H9 (cell line): Measurements from ENCODE around the gene ADORA3. TPM values are rescaled to one million over a fixed set of nuclear protein-coding genes. Genes with fewer than 3 reads are reported as not detected.

Source experiments
- DNase-seq: peaks from one replicate; pipeline ENCODE4 v3.0.0-alpha.2; 2017
- H2AFZ ChIP-seq: one replicate; pipeline ENCODE4 v1.6.1; 2013; ENCODE audit warnings: mild to moderate bottlenecking, low read length, control low read depth, moderate library complexity
- H2AK5ac ChIP-seq: 2 replicates; pipeline ENCODE4 v1.6.1; 2013; ENCODE audit warnings: low read length, control low read depth, mixed read lengths; ENCODE audit not compliant: insufficient read length
- H2BK120ac ChIP-seq: one replicate; pipeline ENCODE4 v1.6.1; 2013; ENCODE audit warnings: low read depth, mild to moderate bottlenecking, low read length, control low read depth, inconsistent platforms; ENCODE audit not compliant: poor library complexity, severe bottlenecking
- H2BK12ac ChIP-seq: 2 replicates; pipeline ENCODE4 v1.6.1; 2013; ENCODE audit warnings: low read length, control low read depth, mixed read lengths, low read depth; ENCODE audit not compliant: insufficient read length
- H2BK15ac ChIP-seq: 2 replicates; pipeline ENCODE4 v1.6.1; 2013; ENCODE audit warnings: low read depth, low read length, control low read depth
- H2BK20ac ChIP-seq: one replicate; pipeline ENCODE4 v1.6.1; 2013; ENCODE audit warnings: low read depth, mild to moderate bottlenecking, low read length, control low read depth, inconsistent platforms; ENCODE audit not compliant: poor library complexity, severe bottlenecking
- H2BK5ac ChIP-seq: 2 replicates; pipeline ENCODE4 v1.6.1; 2013; ENCODE audit warnings: low read length, control low read depth, mixed read lengths; ENCODE audit not compliant: insufficient read length
- H3K14ac ChIP-seq: 2 replicates; pipeline ENCODE4 v1.6.1; 2013; ENCODE audit warnings: low read length, control low read depth; ENCODE audit not compliant: insufficient read depth
- H3K18ac ChIP-seq: 2 replicates; pipeline ENCODE4 v1.6.1; 2013; ENCODE audit warnings: low read depth, mild to moderate bottlenecking, mixed read lengths, low read length, control low read depth; ENCODE audit not compliant: insufficient read length
- H3K23ac ChIP-seq: 2 replicates; pipeline ENCODE4 v1.6.1; 2013; ENCODE audit warnings: low read length, control low read depth, mixed read lengths, low read depth; ENCODE audit not compliant: insufficient read length
- H3K23me2 ChIP-seq: 2 replicates; pipeline ENCODE4 v1.6.1; 2013; ENCODE audit warnings: low read depth, mild to moderate bottlenecking, mixed read lengths, low read length, control low read depth; ENCODE audit not compliant: insufficient read length, poor library complexity, severe bottlenecking
- H3K27ac ChIP-seq: 2 replicates; pipeline ENCODE4 v1.5.1; 2013; ENCODE audit warnings: low read length, control low read depth, mixed read lengths, low read depth; ENCODE audit not compliant: insufficient read length
- H3K27me3 ChIP-seq: 2 replicates; pipeline ENCODE4 v1.6.1; 2013; ENCODE audit warnings: low read length, control low read depth, inconsistent platforms; ENCODE audit not compliant: insufficient read depth
- H3K4ac ChIP-seq: 2 replicates; pipeline ENCODE4 v1.6.1; 2013; ENCODE audit warnings: low read depth, mild to moderate bottlenecking, control low read depth, inconsistent platforms, low read length, moderate library complexity
- H3K4me1 ChIP-seq: 2 replicates; pipeline ENCODE4 v1.6.1; 2013; ENCODE audit warnings: low read length, control low read depth, inconsistent platforms; ENCODE audit not compliant: insufficient read depth
- H3K4me2 ChIP-seq: 2 replicates; pipeline ENCODE4 v1.6.1; 2013; ENCODE audit warnings: low read length, control low read depth, mixed read lengths; ENCODE audit not compliant: insufficient read length, insufficient read depth
- H3K56ac ChIP-seq: 2 replicates; pipeline ENCODE4 v1.6.1; 2013; ENCODE audit warnings: low read depth, mild to moderate bottlenecking, mixed read lengths, low read length, control low read depth; ENCODE audit not compliant: insufficient read length
- H3K79me1 ChIP-seq: 2 replicates; pipeline ENCODE4 v1.6.1; 2013; ENCODE audit warnings: low read depth, mild to moderate bottlenecking, moderate library complexity, low read length, control low read depth, inconsistent platforms; ENCODE audit not compliant: insufficient read depth, poor library complexity, severe bottlenecking
- H3K79me2 ChIP-seq: 2 replicates; pipeline ENCODE4 v1.6.1; 2013; ENCODE audit warnings: low read length, control low read depth, inconsistent platforms; ENCODE audit not compliant: insufficient read depth
- H3K9ac ChIP-seq: 2 replicates; pipeline ENCODE4 v1.6.1; 2013; ENCODE audit warnings: low read length, control low read depth, mixed read lengths; ENCODE audit not compliant: insufficient read length; ENCODE audit errors: extremely low read depth
- H3K9me3 ChIP-seq: one replicate; pipeline ENCODE4 v1.6.1; 2013; ENCODE audit warnings: low read depth, low read length, inconsistent platforms; ENCODE audit not compliant: control insufficient read depth
- H3T11ph ChIP-seq: one replicate; pipeline ENCODE4 v1.6.1; 2013; ENCODE audit warnings: mild to moderate bottlenecking, low read length, control low read depth, inconsistent platforms
- H4K20me1 ChIP-seq: one replicate; pipeline ENCODE4 v1.6.1; 2013; ENCODE audit not compliant: control insufficient read depth, insufficient read length, insufficient read depth
- H4K5ac ChIP-seq: 2 replicates; pipeline ENCODE4 v1.6.1; 2013; ENCODE audit warnings: low read depth, mild to moderate bottlenecking, mixed read lengths, low read length, control low read depth; ENCODE audit not compliant: insufficient read length
- H4K8ac ChIP-seq: replicated peaks from 2 replicates; pipeline ENCODE4 v1.6.1; 2013; ENCODE audit warnings: low read length, control low read depth, mixed read lengths, low read depth; ENCODE audit not compliant: insufficient read length
- H4K91ac ChIP-seq: 2 replicates; pipeline ENCODE4 v1.6.1; 2013; ENCODE audit warnings: low read depth, mild to moderate bottlenecking, moderate library complexity, mixed read lengths, low read length, control low read depth; ENCODE audit not compliant: insufficient read length
- H3K27ac Mint-ChIP-seq, 3 experiments: 2 replicates in 2 of 3; 3 replicates in 1 of 3; pipeline ENCODE4 v1.8.0; 2020 to 2021; ENCODE audit warnings: mixed read lengths in 3 of 3, mild to moderate bottlenecking in 1 of 3, moderate library complexity in 1 of 3
- H3K27me3 Mint-ChIP-seq: 2 replicates; pipeline ENCODE4 v1.8.0; 2021; ENCODE audit warnings: low read depth, mild to moderate bottlenecking, moderate library complexity, mixed read lengths
- H3K36me3 Mint-ChIP-seq, 3 experiments: 2 replicates in 2 of 3; 3 replicates in 1 of 3; pipeline ENCODE4 v1.8.0; 2020 to 2021; ENCODE audit warnings: low read depth in 3 of 3, mixed read lengths in 3 of 3; ENCODE audit not compliant: insufficient read depth in 1 of 3
- H3K4me1 Mint-ChIP-seq, 2 experiments: 2 replicates each; pipeline ENCODE4 v1.8.0; 2020; ENCODE audit warnings: mixed read lengths in 2 of 2
- H3K4me3 Mint-ChIP-seq, 2 experiments: 2 replicates in 1 of 2; 3 replicates in 1 of 2; pipeline ENCODE4 v1.8.0; 2020 to 2021; ENCODE audit warnings: mild to moderate bottlenecking in 2 of 2, mixed read lengths in 2 of 2, moderate library complexity in 1 of 2
- H3K9me3 Mint-ChIP-seq, 2 experiments: 2 replicates in 1 of 2; 3 replicates in 1 of 2; pipeline ENCODE4 v1.8.0; 2020; ENCODE audit warnings: mild to moderate bottlenecking in 2 of 2, mixed read lengths in 2 of 2, moderate library complexity in 1 of 2
- CTCF ChIP-seq: fragments of 200-600 bp; sonication (generic); conservative IDR thresholded peaks from 3 replicates; pipeline ENCODE4 v1.8.0; 2021; ENCODE audit warnings: antibody characterized with exemption, mild to moderate bottlenecking
- total RNA-seq: library from RNA; stranded (reverse); gene quantifications from 2 replicates; pipeline ENCODE4 v1.2.1, GENCODE V29; 2021

The ADORA3 gene
- total RNA-seq, 1 experiment from 2014 or later = not detected

- Histone ChIP-seq H2BK120ac (no peak overlapping the region), H2BK20ac (no peak overlapping the region), H3K9me3 (no peaks in the 10 kb centered on the region), H4K91ac (no peak overlapping the region), H4K20me1 (no peaks in the 10 kb centered on the region), H3K18ac (no peak overlapping the region), H3K23ac (no peak overlapping the region), H2AFZ (no peak overlapping the region), H2BK15ac (no peak overlapping the region), H3T11ph (no peak overlapping the region), H3K56ac (no peak overlapping the region), H2AK5ac (no peak overlapping the region), H3K79me1 (no peaks in the 10 kb centered on the region), H3K79me2 (no peaks in the 10 kb centered on the region), H3K4me2 (no peak overlapping the region), H3K27me3 (no peaks in the 10 kb centered on the region), H3K27ac (no peak overlapping the region), H3K4ac (no peak overlapping the region), H2BK12ac (no peak overlapping the region), H3K4me1 (no peaks in the 10 kb centered on the region), H3K23me2 (no peaks in the 10 kb centered on the region), H4K8ac (no peak overlapping the region), H2BK5ac (no peak overlapping the region), H4K5ac (no peak overlapping the region), H3K9ac (no peak overlapping the region), H3K14ac (no peak overlapping the region)
- Mint-ChIP-seq H3K36me3 (no peaks in the 10 kb centered on the region), H3K9me3 (no peaks in the 10 kb centered on the region), H3K27ac (no peak overlapping the region), H3K4me3 (no peak overlapping the region), H3K4me1 (no peaks in the 10 kb centered on the region), H3K27me3 (no peaks in the 10 kb centered on the region)
- TF ChIP-seq CTCF = no peak
- DNase-seq = no peak
These were observed 18.9 kb downstream of the ADORA3 start for GRCh38 chr1:111484391-111485026.
